ENCODE measurements around the gene RHOU. TPM values are rescaled to one million over a fixed set of nuclear protein-coding genes. Genes with fewer than 3 reads are reported as not detected.

Gene RHOU
- total RNA-seq, 3 donors from 2014 or later, result 28.8 to 31.5 (median 29.7) TPM

GRCh38 chr1:228778961-228779360 is 43.7 kb downstream of the RHOU start:
- no peak overlapping the region for H3K27ac ChIP-seq
- intact Hi-C loops (cut with DNase I; ENCODE audit: low total_unique reads), result no loop called here

DNA sequence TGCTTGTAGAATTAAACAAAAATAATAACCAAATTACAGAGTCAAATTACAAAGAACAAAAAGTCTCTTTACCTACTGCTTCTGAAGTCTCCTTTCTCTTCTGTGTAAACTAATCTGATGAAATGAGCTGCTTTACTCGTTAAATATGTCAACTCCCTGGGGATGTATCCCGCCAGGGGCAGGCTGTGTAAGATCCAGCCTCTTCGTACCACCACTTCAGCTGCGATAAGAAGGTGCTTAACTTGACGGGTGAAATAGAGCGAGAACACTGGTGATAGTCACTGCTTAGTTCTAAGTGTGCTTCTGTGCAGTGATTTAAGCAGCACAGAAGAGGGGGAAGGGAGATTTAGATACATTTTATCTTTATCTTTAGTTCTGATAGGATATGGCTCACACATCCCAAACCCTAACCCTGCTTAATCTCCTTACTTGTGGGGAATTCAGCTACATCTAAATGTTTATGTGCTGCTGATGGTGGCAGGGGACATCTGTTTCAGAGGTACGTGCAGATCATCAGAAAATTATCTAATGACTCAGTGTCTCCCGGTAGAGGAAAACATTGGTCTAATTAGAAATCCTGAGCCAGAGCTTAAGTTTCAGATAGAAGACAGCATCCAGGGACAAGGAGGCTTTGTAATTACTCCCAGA is 46.0 kb downstream of the RHOU start:
- H3K27me3 ChIP-seq, result no peaks in the 10 kb centered on the region
- no peaks in the 10 kb centered on the region for H3K4me1 ChIP-seq
- no peak overlapping the region for H3K4me3 ChIP-seq
- H3K9me3 ChIP-seq, result no peaks in the 10 kb centered on the region
- TF ChIP-seq CTCF (IDR thresholded peaks at IDR 0.05) (no peak), POLR2A (IDR thresholded peaks at IDR 0.05) (no peak), POLR2AphosphoS5 (IDR thresholded peaks at IDR 0.05) (no peak)
- no peak for DNase-seq (ENCODE audit: low spot score in 2 of 2)
- no peak overlapping the region for H3K27ac ChIP-seq
- no peaks in the 10 kb centered on the region for H3K36me3 ChIP-seq
- intact Hi-C loops (cut with DNase I; ENCODE audit: low total_unique reads), result no loop called here

More at GRCh38 chr1:228778961-228779360, 43.7 kb downstream of the RHOU start:
- no peak for DNase-seq (ENCODE audit: low spot score in 2 of 2)
- Histone ChIP-seq H3K36me3 (no peaks in the 10 kb centered on the region), H3K9me3 (no peaks in the 10 kb centered on the region), H3K4me3 (no peak overlapping the region), H3K4me1 (no peaks in the 10 kb centered on the region), H3K27me3 (no peaks in the 10 kb centered on the region)
- TF ChIP-seq CTCF (IDR thresholded peaks at IDR 0.05) (no peak), POLR2AphosphoS5 (IDR thresholded peaks at IDR 0.05) (no peak), POLR2A (IDR thresholded peaks at IDR 0.05) (no peak)

DNA sequence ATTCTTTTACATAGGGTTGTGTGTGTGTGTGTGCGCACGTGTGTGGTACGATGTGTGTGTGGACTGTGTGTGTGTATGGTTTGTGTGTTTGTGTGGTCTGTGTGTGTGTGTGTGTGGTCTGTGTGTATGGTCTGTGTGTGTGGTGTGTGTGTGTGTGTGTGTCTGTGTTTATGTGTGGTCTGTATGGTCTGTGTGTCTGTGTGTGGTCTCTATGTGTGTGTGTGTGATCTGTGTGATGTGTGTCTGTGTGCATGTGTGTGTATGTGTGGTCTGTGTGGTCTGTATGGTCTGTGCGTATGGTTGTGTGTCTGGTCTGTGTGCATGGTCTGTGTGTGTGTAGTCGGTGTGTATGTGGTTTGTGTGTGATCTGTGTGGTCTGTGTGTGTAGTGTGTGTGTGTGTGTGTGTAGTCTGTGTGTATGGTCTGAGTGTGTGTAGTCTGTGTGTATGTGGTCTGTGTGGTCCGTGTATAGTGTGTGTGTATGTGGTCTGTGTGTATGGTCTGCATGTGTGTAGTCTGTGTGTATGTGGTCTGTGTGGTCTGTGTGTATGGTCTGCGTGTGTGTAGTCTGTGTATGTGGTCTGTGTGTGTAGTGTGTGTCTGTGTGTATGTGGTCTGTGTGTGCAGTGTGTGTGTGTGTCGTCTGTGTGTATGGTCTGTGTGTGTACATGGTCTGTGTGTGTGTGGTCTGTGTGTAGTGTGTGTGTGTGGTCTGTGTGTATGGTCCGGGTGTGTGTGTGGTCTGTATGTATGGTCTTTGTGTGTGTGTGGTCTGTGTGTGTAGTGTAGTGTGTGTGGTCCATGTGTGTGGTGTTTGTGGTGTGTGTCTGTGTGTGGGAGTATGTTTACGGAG is 46.8 kb downstream of the RHOU start:
- intact Hi-C loops (cut with DNase I; ENCODE audit: low total_unique reads), result no loop called here
- TF ChIP-seq POLR2A (IDR thresholded peaks at IDR 0.05) (no peak), POLR2AphosphoS5 (IDR thresholded peaks at IDR 0.05) (no peak), CTCF (IDR thresholded peaks at IDR 0.05) (no peak)
- Histone ChIP-seq H3K36me3 (no peaks in the 10 kb centered on the region), H3K27ac (no peak overlapping the region), H3K4me1 (no peaks in the 10 kb centered on the region), H3K27me3 (no peaks in the 10 kb centered on the region), H3K9me3 (no peaks in the 10 kb centered on the region), H3K4me3 (no peak overlapping the region)
- no peak for DNase-seq (ENCODE audit: low spot score in 2 of 2)

- Histone ChIP-seq H3K4me3 (no peak overlapping the region), H3K36me3 (no peaks in the 10 kb centered on the region), H3K9me3 (no peaks in the 10 kb centered on the region), H3K27ac (no peak overlapping the region), H3K27me3 (no peaks in the 10 kb centered on the region), H3K4me1 (no peaks in the 10 kb centered on the region)
- intact Hi-C loops (cut with DNase I; ENCODE audit: low total_unique reads), result no loop called here
- TF ChIP-seq POLR2AphosphoS5 (IDR thresholded peaks at IDR 0.05), result no peak
- no peak for TF ChIP-seq CTCF (IDR thresholded peaks at IDR 0.05)
- no peak for TF ChIP-seq POLR2A (IDR thresholded peaks at IDR 0.05)
- DNase-seq (ENCODE audit: low spot score in 2 of 2), result no peak
These were observed 47.6 kb downstream of the RHOU start for GRCh38 chr1:228782662-228783417.
